ENCODE results near the gene RNGTT. TPM values are rescaled to one million over a fixed set of nuclear protein-coding genes. Genes with fewer than 3 reads are reported as not detected.

Gene RNGTT
- polyA plus RNA-seq, 1 donor (not counting 4 experiments of a cell fraction or from before 2014, with no cell fraction given): 9.7 TPM

- H3K4me3 ChIP-seq (ENCODE audit: control insufficient read depth in 2 of 3, extremely low read depth in 1 of 3, insufficient read depth in 2 of 3, low read depth in 1 of 3, low read length in 3 of 3): no peak overlapping the region
- no peaks in the 10 kb centered on the region for H3K79me2 ChIP-seq (ENCODE audit: control insufficient read depth, insufficient read depth, low read length)
- H2AFZ ChIP-seq (ENCODE audit: control insufficient read depth, low read length): no peak overlapping the region
- no peak overlapping the region for H3K27ac ChIP-seq (ENCODE audit: control insufficient read depth, insufficient read depth, low read length)
- no peaks in the 10 kb centered on the region for H3K27me3 ChIP-seq (ENCODE audit: control insufficient read depth, extremely low read depth, insufficient read depth, low read length)
- TF ChIP-seq CTCF (optimal IDR thresholded peaks at IDR 0.05 in 1 of 3, IDR thresholded peaks at IDR 0.05 in 1 of 3, conservative IDR thresholded peaks at IDR 0.05 in 1 of 3; ENCODE audit: extremely low read depth in 1 of 3, insufficient read depth in 2 of 3, low read length in 3 of 3) (no peak), EZH2 (IDR thresholded peaks at IDR 0.05; ENCODE audit: low read length) (no peak)
- no peak overlapping the region for H3K9ac ChIP-seq (ENCODE audit: control insufficient read depth, extremely low read depth, insufficient read depth, low read length)
- dilution Hi-C loops (cut with MboI; ENCODE audit: extremely low pct_ligation_motif_present, low sequenced_read_pairs): no loop called here
- H3K4me2 ChIP-seq (ENCODE audit: control insufficient read depth, extremely low read depth, insufficient read depth, low read depth, low read length): no peak overlapping the region
- DNase-seq (ENCODE audit: low read depth, low spot score) (no peak), FAIRE-seq (no peak)
- no peaks in the 10 kb centered on the region for H4K20me1 ChIP-seq (ENCODE audit: control insufficient read depth, extremely low read depth, insufficient read depth, low read length)
- no peaks in the 10 kb centered on the region for H3K4me1 ChIP-seq (ENCODE audit: control insufficient read depth, extremely low read depth, insufficient read depth, low read length)
- H3K36me3 ChIP-seq (ENCODE audit: control insufficient read depth in 2 of 2, extremely low read depth in 1 of 2, insufficient read depth in 2 of 2, low read length in 2 of 2): no peaks in the 10 kb centered on the region
- no peaks in the 10 kb centered on the region for H3K9me1 ChIP-seq (ENCODE audit: control insufficient read depth, extremely low read depth, insufficient read depth, low read length)
- peaks cover 2% of the 10 kb centered on the region for H3K9me3 ChIP-seq (ENCODE audit: control insufficient read depth, low read depth, low read length)
Observed at GRCh38 chr6:88807622-88808021, 155.8 kb downstream of the RNGTT start.

GRCh38 chr6:88806728-88807127, 156.7 kb downstream of the RNGTT start:
- FAIRE-seq (no peak), DNase-seq (ENCODE audit: low read depth, low spot score) (no peak)
- Histone ChIP-seq H3K9ac (ENCODE audit: control insufficient read depth, extremely low read depth, insufficient read depth, low read length) (no peak overlapping the region), H3K9me3 (ENCODE audit: control insufficient read depth, low read depth, low read length) (peaks cover 2% of the 10 kb centered on the region), H4K20me1 (ENCODE audit: control insufficient read depth, extremely low read depth, insufficient read depth, low read length) (no peaks in the 10 kb centered on the region), H3K4me2 (ENCODE audit: control insufficient read depth, extremely low read depth, insufficient read depth, low read depth, low read length) (no peak overlapping the region), H3K27me3 (ENCODE audit: control insufficient read depth, extremely low read depth, insufficient read depth, low read length) (no peaks in the 10 kb centered on the region), H3K9me1 (ENCODE audit: control insufficient read depth, extremely low read depth, insufficient read depth, low read length) (no peaks in the 10 kb centered on the region), H3K4me3 (ENCODE audit: control insufficient read depth in 2 of 3, extremely low read depth in 1 of 3, insufficient read depth in 2 of 3, low read depth in 1 of 3, low read length in 3 of 3) (no peak overlapping the region), H3K4me1 (ENCODE audit: control insufficient read depth, extremely low read depth, insufficient read depth, low read length) (peaks cover 3% of the 10 kb centered on the region), H3K27ac (ENCODE audit: control insufficient read depth, insufficient read depth, low read length) (no peak overlapping the region), H2AFZ (ENCODE audit: control insufficient read depth, low read length) (no peak overlapping the region), H3K36me3 (ENCODE audit: control insufficient read depth in 2 of 2, extremely low read depth in 1 of 2, insufficient read depth in 2 of 2, low read length in 2 of 2) (no peaks in the 10 kb centered on the region), H3K79me2 (ENCODE audit: control insufficient read depth, insufficient read depth, low read length) (no peaks in the 10 kb centered on the region)
- TF ChIP-seq CTCF (optimal IDR thresholded peaks at IDR 0.05 in 1 of 3, IDR thresholded peaks at IDR 0.05 in 1 of 3, conservative IDR thresholded peaks at IDR 0.05 in 1 of 3; ENCODE audit: extremely low read depth in 1 of 3, insufficient read depth in 2 of 3, low read length in 3 of 3) (no peak), EZH2 (IDR thresholded peaks at IDR 0.05; ENCODE audit: low read length) (no peak)
- dilution Hi-C loops (cut with MboI; ENCODE audit: extremely low pct_ligation_motif_present, low sequenced_read_pairs): no loop called here
